GM19324 (cell line): Measurements from ENCODE around the gene CDY1.
"Not testable (repeated sequence)": the region's sequence is repeated elsewhere in the genome, so short reads cannot be mapped to it uniquely, and the experiment has no call there.

Experiments
- ATAC-seq: cut with Tn5 transposase; IDR thresholded peaks from one replicate; pipeline ENCODE4 v1.9.1; 2021; ENCODE audit warnings: mild to moderate bottlenecking, moderate library complexity; ENCODE audit not compliant: unreplicated experiment, low FRiP score

CDY1 gene

GRCh38 chrY:25621817-25622216 is at the start of gene CDY1:
TSS of gene CDY1 (plus strand) at chrY:25622117. CDS start at chrY:25622443, 326 bp downstream.
- ATAC-seq = not testable (repeated sequence)

- not testable (repeated sequence) for ATAC-seq
These were observed 28.6 kb upstream of the CDY1 start for GRCh38 chrY:25593336-25593735.

- ATAC-seq = not testable (repeated sequence)
These were observed 1.7 kb upstream of the CDY1 start for GRCh38 chrY:25620209-25620608.

GRCh38 chrY:25626524-25626923 is 4.6 kb downstream of the CDY1 start:
- not testable (repeated sequence) for ATAC-seq

- ATAC-seq = not testable (repeated sequence)
These were observed 8.6 kb downstream of the CDY1 start for GRCh38 chrY:25630383-25631112.

GRCh38 chrY:25639852-25640251 is 17.9 kb downstream of the CDY1 start:
- not testable (repeated sequence) for ATAC-seq

- ATAC-seq = not testable (repeated sequence)
These were observed 21.4 kb downstream of the CDY1 start for GRCh38 chrY:25643024-25643915.
